ENCODE results near the gene WDR7. TPM values are rescaled to one million over a fixed set of nuclear protein-coding genes. Genes with fewer than 3 reads are reported as not detected.

Gene WDR7
- 10 to 100 TPM; 22.6 to 39.0 (median 31.2) TPM for total RNA-seq

- WGBS, 2 donors: 1% methylated on average over 15 to 47 of the region's 47 CpGs
Measured at GRCh38 chr18:56650944-56651770, at the start of gene WDR7. TSS of gene WDR7 (plus strand) at chr18:56651359. CDS start at chr18:56672516, 21,157 bp downstream.

GRCh38 chr18:56606618-56607017, 44.5 kb upstream of the WDR7 start:
- Histone ChIP-seq H3K4me1 (no peaks in the 10 kb centered on the region), H3K27ac (no peak overlapping the region), H3K36me3 (peaks cover 0 to 70% (median 3%) of the 10 kb centered on the region in 3 donors), H3K9me3 (no peaks in the 10 kb centered on the region), H3K4me3 (no peak overlapping the region), H3K27me3 (no peaks in the 10 kb centered on the region)
- 88 to 95% methylated on average over 2 of the region's 2 CpGs for WGBS, 2 donors
- TF ChIP-seq EP300 (IDR thresholded peaks at IDR 0.05): no peak
- no peak for TF ChIP-seq CTCF (IDR thresholded peaks at IDR 0.05)
- no peak for TF ChIP-seq POLR2A (IDR thresholded peaks at IDR 0.05)
- no peak for DNase-seq (ENCODE audit: low spot score in 2 of 2)

More at GRCh38 chr18:56650944-56651770, at the start of gene WDR7:
- Histone ChIP-seq H3K27ac (peak within 1 kb of the TSS; percentile 21 to 86 (median 84)), H3K27me3 (no peaks in the 10 kb centered on the region), H3K4me3 (peak within 1 kb of the TSS; percentile 52 to 90 (median 70)), H3K36me3 (no peaks in the 10 kb centered on the region), H3K9me3 (no peaks in the 10 kb centered on the region), H3K4me1 (peaks cover 0 to 19% (median 5%) of the 10 kb centered on the region in 4 donors)
- DNase-seq (ENCODE audit: low spot score in 2 of 2): peak; percentile 93 to 94
- TF ChIP-seq EP300 (IDR thresholded peaks at IDR 0.05) (peak; percentile 67 to 89), POLR2A (IDR thresholded peaks at IDR 0.05) (peak in 1 of 2 donors; percentile 40), CTCF (IDR thresholded peaks at IDR 0.05) (peak in 2 of 5 experiments; percentile 12 to 29)

GRCh38 chr18:56615738-56616520, 35.2 kb upstream of the WDR7 start:
- Histone ChIP-seq H3K27ac (no peak overlapping the region), H3K9me3 (no peaks in the 10 kb centered on the region), H3K4me3 (no peak overlapping the region), H3K36me3 (peaks cover 0 to 62% (median 0%) of the 10 kb centered on the region in 3 donors), H3K4me1 (no peaks in the 10 kb centered on the region), H3K27me3 (no peaks in the 10 kb centered on the region)
- DNase-seq (ENCODE audit: low spot score in 2 of 2): no peak
- 76 to 87% methylated on average over 7 of the region's 7 CpGs for WGBS, 2 donors
- TF ChIP-seq CTCF (IDR thresholded peaks at IDR 0.05) (no peak), POLR2A (IDR thresholded peaks at IDR 0.05) (no peak), EP300 (IDR thresholded peaks at IDR 0.05) (no peak)

- no peaks in the 10 kb centered on the region for H3K9me3 ChIP-seq
Measured at GRCh38 chr18:56627991-56628390, 23.2 kb upstream of the WDR7 start.

More at GRCh38 chr18:56627991-56628390, 23.2 kb upstream of the WDR7 start:
- no peak overlapping the region for H3K27ac ChIP-seq
- H3K4me1 ChIP-seq: peaks cover 0 to 42% (median 0%) of the 10 kb centered on the region in 4 donors
- no peaks in the 10 kb centered on the region for H3K27me3 ChIP-seq
- 64 to 67% methylated on average over 2 of the region's 2 CpGs for WGBS, 2 donors
- DNase-seq (ENCODE audit: low spot score in 2 of 2): no peak
- H3K36me3 ChIP-seq: peaks cover 0 to 8% (median 7%) of the 10 kb centered on the region in 3 donors
- H3K4me3 ChIP-seq: no peak overlapping the region
- TF ChIP-seq POLR2A (IDR thresholded peaks at IDR 0.05) (no peak), CTCF (IDR thresholded peaks at IDR 0.05) (no peak), EP300 (IDR thresholded peaks at IDR 0.05) (no peak)
